Measurements from ENCODE around the gene STEAP1B. TPM values are rescaled to one million over a fixed set of nuclear protein-coding genes. Genes with fewer than 3 reads are reported as not detected.
"Not testable (repeated sequence)": the region's sequence is repeated elsewhere in the genome, so short reads cannot be mapped to it uniquely, and the experiment has no call there.

Gene STEAP1B
- total and polyA plus RNA-seq, 8 donors, result 0.13 to 1.6 TPM; not detected in 6

DNA sequence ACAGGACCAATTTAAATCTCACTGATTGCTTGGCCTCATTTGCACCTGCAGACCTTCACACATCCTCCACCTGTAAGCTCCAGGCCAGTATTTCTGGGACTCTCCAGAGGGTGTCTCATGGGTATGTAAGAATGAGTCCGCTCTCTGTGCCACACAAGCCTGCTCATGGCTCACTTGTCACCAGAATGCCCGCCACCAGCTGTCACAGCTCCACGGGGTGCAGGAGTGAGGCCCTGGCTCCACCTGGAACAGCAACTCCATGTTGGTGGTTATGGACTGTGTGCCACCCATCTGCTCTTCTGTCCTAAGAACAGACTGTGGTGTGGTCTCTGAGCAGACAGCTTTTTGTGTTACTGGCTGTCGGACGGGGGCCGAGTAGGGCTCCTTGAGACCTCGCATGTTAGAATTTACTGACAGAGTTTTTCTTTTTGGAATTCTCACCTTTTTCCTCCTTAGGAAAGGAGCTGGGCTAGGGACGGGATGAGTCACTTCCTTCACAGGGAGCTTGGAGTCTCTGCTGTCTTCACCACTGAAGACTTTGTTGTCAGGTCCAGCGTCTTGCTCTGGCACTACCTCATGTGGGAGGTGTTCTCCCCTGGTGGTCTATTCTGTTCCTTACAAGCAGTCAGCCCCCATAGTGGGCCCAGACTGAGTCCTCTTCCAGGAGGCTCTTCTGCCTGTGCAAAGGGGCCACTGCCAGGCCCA lies 6.5 kb upstream of the STEAP1B start:
- intact Hi-C loops (cut with DNase I; ENCODE audit: low total_unique reads); H3K4me3 ChIP-seq; DNase-seq; H3K4me1 ChIP-seq; H3K9me3 ChIP-seq; H3K27ac ChIP-seq; H3K36me3 ChIP-seq: not testable (repeated sequence)
- H3K27me3 ChIP-seq, result peaks cover 0 to 14% (median 0%) of the 10 kb centered on the region in 3 donors
- 67 to 80% (median 77%) methylated on average over 8 to 9 of the region's 9 CpGs for WGBS, 5 donors

- peaks cover 0 to 21% (median 5%) of the 10 kb centered on the region in 3 donors for H3K27me3 ChIP-seq
- WGBS, 5 donors, result 22 to 40% (median 33%) methylated on average over 3 of the region's 3 CpGs
- intact Hi-C loops (cut with DNase I; ENCODE audit: low total_unique reads), result not testable (repeated sequence)
Measured at GRCh38 chr7:22504519-22504918, 4.5 kb upstream of the STEAP1B start.

DNA sequence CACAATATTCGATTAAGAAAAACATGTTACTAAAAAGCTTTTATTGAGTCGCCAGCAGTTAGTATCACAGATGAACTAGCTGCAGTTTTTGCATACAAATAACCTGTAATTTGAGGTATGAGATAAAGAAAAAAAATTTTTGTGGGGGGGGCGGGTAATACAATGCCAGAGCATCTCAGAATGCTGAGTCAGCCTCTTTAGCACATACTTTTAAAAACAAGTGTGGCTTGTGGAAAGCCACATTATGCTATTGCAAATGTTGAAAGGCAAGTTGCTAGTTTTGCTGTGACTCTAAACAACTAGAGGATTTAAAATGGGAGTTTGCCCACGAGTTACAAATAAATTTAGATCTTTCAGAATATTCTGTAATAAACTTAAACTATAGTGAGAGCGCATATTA lies 2.1 kb upstream of the STEAP1B start:
- H3K9me3 ChIP-seq; H3K36me3 ChIP-seq; DNase-seq; H3K4me1 ChIP-seq; H3K27ac ChIP-seq; H3K4me3 ChIP-seq; intact Hi-C loops (cut with DNase I; ENCODE audit: low total_unique reads): not testable (repeated sequence)
- peaks cover 0 to 25% (median 5%) of the 10 kb centered on the region in 3 donors for H3K27me3 ChIP-seq
- 52 to 66% (median 56%) methylated on average over 5 of the region's 5 CpGs for WGBS, 5 donors

More at GRCh38 chr7:22504519-22504918, 4.5 kb upstream of the STEAP1B start:
- not testable (repeated sequence) for DNase-seq, H3K4me1 ChIP-seq, H3K4me3 ChIP-seq, H3K36me3 ChIP-seq, H3K27ac ChIP-seq, H3K9me3 ChIP-seq

- intact Hi-C loops (cut with DNase I; ENCODE audit: low total_unique reads); H3K9me3 ChIP-seq; H3K27ac ChIP-seq; H3K4me1 ChIP-seq; H3K36me3 ChIP-seq; H3K4me3 ChIP-seq: not testable (repeated sequence)
- TF ChIP-seq, protein P1, sequence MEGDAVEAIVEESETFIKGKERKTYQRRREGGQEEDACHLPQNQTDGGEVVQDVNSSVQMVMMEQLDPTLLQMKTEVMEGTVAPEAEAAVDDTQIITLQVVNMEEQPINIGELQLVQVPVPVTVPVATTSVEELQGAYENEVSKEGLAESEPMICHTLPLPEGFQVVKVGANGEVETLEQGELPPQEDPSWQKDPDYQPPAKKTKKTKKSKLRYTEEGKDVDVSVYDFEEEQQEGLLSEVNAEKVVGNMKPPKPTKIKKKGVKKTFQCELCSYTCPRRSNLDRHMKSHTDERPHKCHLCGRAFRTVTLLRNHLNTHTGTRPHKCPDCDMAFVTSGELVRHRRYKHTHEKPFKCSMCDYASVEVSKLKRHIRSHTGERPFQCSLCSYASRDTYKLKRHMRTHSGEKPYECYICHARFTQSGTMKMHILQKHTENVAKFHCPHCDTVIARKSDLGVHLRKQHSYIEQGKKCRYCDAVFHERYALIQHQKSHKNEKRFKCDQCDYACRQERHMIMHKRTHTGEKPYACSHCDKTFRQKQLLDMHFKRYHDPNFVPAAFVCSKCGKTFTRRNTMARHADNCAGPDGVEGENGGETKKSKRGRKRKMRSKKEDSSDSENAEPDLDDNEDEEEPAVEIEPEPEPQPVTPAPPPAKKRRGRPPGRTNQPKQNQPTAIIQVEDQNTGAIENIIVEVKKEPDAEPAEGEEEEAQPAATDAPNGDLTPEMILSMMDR (IDR thresholded peaks at IDR 0.05), result peak in 2 of 7 experiments; percentile 14 to 20
- peak in 1 of 2 donors; percentile 47 for DNase-seq
- 22 to 39% (median 25%) methylated on average over 4 of the region's 4 CpGs for WGBS, 5 donors
- peaks cover 0 to 25% (median 5%) of the 10 kb centered on the region in 3 donors for H3K27me3 ChIP-seq
Measured at GRCh38 chr7:22501336-22501735, 1.3 kb upstream of the STEAP1B start.

DNA sequence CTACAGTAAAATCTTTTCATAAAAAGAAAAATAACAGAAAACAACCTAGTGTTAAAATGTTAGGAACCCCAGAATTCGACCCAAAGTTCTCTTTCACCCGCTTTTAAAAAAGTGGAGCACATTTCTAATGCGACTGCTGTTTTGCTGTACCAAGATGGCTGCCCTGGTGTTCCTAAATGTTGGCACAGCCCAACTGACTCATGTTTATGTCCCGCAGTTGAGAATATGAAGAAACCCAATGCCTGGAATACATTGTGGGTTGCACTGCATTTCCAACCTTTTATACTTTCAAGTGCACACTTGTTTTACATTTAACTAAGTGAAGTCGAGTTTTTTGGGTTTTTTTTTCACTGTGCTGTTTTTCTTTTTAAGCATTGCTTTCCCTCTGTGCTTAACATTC lies 944 bp downstream of the STEAP1B start:
- Histone ChIP-seq H3K9me3 (no peaks in the 10 kb centered on the region), H3K4me1 (peaks cover 3 to 7% (median 6%) of the 10 kb centered on the region in 4 donors), H3K36me3 (no peaks in the 10 kb centered on the region), H3K27ac (no peak overlapping the region), H3K4me3 (no peak overlapping the region), H3K27me3 (peaks cover 0 to 21% (median 5%) of the 10 kb centered on the region in 3 donors)
- TF ChIP-seq EP300 (IDR thresholded peaks at IDR 0.05) (no peak), POLR2AphosphoS5 (IDR thresholded peaks at IDR 0.05) (no peak), POLR2A (IDR thresholded peaks at IDR 0.05) (no peak)
- TF ChIP-seq, protein P1 (IDR thresholded peaks at IDR 0.05), result no peak
- no peak for DNase-seq
- 92 to 95% (median 93%) methylated on average over 5 of the region's 5 CpGs for WGBS, 5 donors
- intact Hi-C loops (cut with DNase I; ENCODE audit: low total_unique reads), result no loop called here

DNA sequence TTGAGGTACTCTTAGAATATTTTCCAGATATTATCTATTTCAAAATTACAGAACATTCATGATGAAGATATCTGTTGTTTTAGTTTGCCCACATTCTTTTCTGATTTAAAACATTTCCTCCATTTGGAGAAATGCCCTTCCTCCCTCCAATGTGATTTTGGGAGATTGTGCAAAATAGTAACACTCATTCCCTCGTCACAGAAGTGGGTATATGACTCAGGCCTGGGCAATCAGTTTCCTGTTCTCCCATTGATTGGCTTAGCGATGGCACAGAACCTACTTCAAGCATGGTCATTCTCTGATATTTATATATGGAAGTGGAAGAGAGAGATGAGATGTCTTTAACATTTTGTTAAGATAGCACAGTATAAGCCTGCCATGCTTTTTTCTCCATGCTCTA lies 3.1 kb downstream of the STEAP1B start:
- intact Hi-C loops (cut with DNase I; ENCODE audit: low total_unique reads); H3K27ac ChIP-seq; DNase-seq; H3K4me3 ChIP-seq; H3K9me3 ChIP-seq; H3K4me1 ChIP-seq; H3K36me3 ChIP-seq: not testable (repeated sequence)
- peaks cover 0 to 12% (median 5%) of the 10 kb centered on the region in 3 donors for H3K27me3 ChIP-seq
- 46 to 75% (median 59%) methylated on average over 2 of the region's 2 CpGs for WGBS, 5 donors

GRCh38 chr7:22496296-22496888 lies 3.6 kb downstream of the STEAP1B start:
- peaks cover 0 to 11% (median 5%) of the 10 kb centered on the region in 3 donors for H3K27me3 ChIP-seq
- peak in 1 of 2 donors; percentile 39 for DNase-seq
- H3K4me3 ChIP-seq; H3K9me3 ChIP-seq; intact Hi-C loops (cut with DNase I; ENCODE audit: low total_unique reads); H3K27ac ChIP-seq; H3K4me1 ChIP-seq; H3K36me3 ChIP-seq: not testable (repeated sequence)
- WGBS, 5 donors, result 43 to 72% (median 50%) methylated on average over 5 to 6 of the region's 6 CpGs

DNA sequence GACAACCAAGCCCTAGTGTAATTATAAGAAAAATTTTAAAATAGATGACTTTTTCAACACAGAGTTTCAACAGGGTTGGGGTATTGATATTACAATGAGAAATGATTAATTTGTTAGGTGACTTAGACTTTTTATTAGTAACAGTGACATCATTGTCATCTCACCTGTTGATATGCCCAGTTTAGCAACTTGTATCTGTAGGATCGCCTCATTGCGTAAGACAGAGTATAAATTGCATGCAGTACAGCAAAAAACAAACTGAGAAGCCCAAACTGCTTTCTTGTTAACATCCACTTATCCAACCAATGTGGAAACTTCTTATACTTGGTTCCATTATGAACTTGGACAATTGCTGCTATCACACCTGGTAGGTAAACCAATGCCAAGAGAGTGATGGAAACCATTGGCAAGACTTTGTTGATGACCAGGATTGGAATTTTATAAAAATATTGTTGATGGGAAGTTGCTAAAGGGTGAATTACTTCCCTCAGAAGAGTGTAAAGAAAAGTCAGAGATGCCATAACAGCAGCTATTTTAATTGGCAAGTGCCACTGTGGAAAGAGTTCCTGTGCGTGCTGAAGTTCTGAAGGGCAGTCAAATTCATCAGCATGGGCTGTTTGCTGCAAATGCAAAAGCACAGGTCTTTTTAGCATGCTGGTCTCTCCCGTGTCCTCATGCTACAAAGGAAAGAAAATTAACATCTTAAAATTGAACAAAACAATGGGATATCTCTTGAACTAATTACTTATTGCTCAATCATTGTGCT lies 6.6 kb downstream of the STEAP1B start:
- H3K27ac ChIP-seq; H3K36me3 ChIP-seq; H3K27me3 ChIP-seq; intact Hi-C loops (cut with DNase I; ENCODE audit: low total_unique reads); DNase-seq; H3K4me3 ChIP-seq; H3K4me1 ChIP-seq; H3K9me3 ChIP-seq: not testable (repeated sequence)
- WGBS, 5 donors, result 87 to 93% (median 89%) methylated on average over 4 of the region's 4 CpGs
